HG02610 (cell line): Measurements from ENCODE around the gene KCNMA1.

Source experiments
- ATAC-seq: cut with Tn5 transposase; IDR thresholded peaks from one replicate; pipeline ENCODE4 v1.9.1; 2021; ENCODE audit warnings: mild to moderate bottlenecking, moderate library complexity; ENCODE audit not compliant: unreplicated experiment

Gene KCNMA1

GRCh38 chr10:77176232-77176631 is 461.4 kb downstream of the KCNMA1 start:
- ATAC-seq = no peak

DNA sequence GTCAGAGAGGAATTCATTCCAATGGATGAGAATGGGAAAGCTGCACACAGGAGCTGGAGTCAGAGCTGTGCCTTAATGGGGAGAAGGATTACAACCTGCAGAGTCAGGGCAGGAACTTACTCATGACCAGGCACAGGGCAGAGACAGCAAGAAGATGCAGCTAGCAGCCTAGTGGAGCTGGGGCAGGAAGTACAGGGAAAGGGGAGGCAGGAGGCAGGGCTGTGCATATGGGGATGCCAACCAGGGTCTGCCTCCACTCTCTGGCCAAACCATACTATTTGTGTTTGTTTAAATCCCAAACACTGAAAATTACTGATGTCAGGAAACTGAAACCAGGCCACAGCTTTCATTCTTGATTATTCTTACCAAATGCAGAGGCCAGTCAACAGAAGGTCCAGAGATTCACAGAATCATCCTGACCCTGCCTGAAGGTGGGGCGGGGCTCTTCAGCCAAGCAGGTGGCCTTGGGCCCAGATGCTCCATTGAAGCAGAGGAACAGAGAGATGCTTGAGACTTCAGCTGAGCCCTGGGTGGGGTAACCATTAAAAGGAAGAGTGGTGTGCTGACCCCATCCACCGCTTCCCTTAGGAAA is 461.9 kb downstream of the KCNMA1 start:
- ATAC-seq = no peak

DNA sequence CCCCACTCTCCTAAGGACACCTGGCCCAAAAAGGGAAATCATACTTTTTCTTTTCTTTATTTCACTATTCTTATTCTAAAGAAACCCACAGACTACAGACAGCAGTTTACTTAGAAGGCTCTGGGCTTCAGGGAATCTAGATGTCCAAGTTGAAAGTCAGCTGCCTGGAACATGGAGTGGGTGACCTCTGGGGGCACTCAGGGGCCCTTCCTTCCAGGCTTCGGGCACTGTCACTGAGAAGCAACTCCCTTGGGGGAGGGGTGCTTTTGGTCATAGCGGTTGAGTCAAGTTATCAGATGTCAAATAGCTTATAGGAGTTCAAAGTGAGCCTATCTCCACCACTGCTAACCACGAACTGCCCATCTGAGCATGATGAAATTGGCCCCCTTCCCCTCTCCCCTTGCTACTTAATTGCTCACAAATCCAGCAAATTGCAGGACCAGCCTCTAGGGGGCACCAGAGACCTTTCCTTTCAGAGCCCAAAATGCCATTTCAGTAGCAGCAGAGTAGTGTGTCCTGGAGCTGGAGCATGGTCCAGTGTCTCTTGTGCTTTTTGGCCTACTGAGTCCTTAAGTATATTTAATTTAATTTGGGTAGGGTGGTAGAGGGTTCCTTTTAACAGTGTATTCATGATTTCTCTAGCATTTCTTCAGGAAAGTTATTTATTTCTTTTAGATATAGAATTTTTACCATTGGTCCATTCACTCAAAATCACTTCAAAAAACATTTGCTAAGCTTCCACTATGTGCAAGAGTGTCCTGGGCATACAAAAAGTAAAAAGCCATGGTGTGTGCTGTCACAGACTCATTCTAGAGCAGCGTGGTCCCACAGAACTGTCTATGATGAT is 463.8 kb downstream of the KCNMA1 start:
- peak; percentile 70 for ATAC-seq

GRCh38 chr10:77172086-77172485 is 465.5 kb downstream of the KCNMA1 start:
- no peak for ATAC-seq

DNA sequence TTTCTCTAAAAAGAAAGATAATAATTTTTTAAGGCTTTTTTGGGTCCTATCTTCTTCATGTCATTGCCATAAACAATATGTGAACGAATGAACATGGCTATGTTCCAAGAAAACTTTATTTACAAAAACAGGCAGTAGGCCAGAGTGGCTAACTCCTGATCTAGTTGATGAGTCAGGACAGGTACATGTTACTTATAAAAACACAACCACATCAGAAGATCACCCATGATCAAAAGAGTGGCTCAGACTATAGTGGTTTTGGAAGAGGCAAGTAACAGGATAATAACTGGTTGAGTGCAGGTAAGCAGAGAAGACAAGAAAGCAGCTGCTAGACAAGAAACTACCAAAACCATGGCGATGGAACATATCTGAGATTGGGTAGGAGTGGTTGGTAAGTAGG is 468.7 kb downstream of the KCNMA1 start:
- no peak for ATAC-seq

GRCh38 chr10:77168161-77168560 is 469.4 kb downstream of the KCNMA1 start:
- ATAC-seq = no peak

DNA sequence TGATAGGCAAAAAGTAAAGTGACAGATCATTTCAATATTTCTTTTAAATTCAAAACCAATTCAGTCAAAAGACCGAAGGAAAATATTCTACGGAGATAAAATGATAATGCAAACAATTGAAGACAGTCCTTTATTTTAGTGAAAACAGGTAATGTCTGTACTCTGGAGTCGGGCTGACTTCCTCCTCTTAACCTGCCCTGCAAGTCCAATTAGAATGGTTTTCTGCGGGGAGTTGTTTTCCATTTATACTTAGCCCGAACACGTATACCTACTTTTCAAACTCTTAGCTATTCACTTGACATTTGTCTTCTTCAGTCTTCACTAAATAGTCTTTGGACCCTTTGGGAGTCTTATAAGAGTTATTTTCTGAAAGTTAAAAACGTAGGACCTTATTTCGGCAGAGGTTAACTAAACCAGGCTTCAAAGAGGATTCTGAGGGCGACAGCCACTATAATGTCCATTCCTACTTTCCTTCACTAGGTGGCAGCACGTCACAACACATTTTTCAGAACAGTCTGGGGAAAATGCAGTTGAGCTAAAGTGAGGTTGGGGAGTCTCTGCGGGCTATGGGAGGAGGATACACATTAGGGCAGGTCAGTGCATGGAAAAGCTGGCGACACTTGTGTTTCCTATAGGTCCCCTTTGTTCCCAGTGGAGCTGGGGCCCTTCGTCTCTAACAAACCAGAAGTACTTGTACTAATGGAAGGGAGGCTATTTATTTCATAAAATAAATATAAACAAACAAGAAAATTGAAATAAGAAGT is 472.0 kb downstream of the KCNMA1 start:
- peak; percentile 65 for ATAC-seq

DNA sequence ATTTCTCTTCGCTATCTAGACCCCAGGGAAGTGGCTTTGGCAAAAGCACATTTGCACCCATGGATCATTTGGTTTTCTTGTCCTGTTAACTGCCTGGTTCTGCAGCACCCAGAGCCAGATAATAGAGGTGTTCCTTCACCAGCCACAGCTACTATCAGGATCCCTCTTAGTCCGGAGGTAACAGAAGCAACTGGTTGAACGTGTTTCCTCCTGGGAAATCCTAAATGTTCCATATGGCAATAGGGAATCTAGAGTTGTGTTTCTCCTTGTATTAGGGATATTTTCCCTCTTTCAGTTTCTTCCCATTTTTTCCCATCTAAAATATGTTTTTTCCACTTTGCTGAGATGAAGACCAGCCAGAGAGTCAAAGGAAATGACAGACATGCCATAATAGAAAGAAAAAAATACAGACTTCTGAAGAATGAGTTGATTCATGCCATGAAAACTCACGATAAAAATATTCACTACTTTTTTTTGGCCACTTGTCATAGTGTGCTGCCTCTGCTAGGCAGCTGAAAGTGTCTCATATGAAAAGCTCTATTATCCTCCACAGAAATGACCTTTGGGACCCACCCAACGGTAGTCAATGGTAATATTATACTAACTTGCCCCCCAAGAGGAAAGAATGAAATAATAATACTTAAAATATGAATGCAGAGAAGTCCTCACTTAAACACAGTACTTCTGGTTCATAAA is 472.8 kb downstream of the KCNMA1 start:
- no peak for ATAC-seq

GRCh38 chr10:77163670-77164348 is 473.8 kb downstream of the KCNMA1 start:
- ATAC-seq = no peak

GRCh38 chr10:77162697-77163096 is 474.9 kb downstream of the KCNMA1 start:
- ATAC-seq = no peak

GRCh38 chr10:77160679-77161078 is 476.9 kb downstream of the KCNMA1 start:
- ATAC-seq = no peak

GRCh38 chr10:77159538-77160110 is 478.0 kb downstream of the KCNMA1 start:
- no peak for ATAC-seq

DNA sequence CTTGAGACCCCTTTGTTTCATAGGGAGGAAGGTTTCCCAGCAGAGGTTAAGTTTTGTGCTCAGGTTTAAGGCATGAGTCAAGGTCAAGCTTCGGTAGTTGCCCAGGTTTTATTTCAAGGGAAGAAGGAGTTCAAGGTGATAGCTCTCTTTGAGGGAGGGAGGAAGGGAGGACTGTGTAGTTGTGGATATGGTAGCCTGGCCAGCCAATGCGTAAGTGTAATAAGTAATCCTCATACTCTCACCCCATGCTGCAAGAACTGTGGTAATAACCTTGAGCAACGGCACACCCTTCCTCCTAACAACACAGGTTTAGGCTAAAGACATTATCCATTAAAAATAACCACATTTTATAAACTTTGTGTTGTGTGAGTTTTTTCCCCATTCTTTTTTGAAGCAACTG is 478.9 kb downstream of the KCNMA1 start:
- ATAC-seq = no peak

- ATAC-seq = no peak
Observed at GRCh38 chr10:77157248-77158019, 480.2 kb downstream of the KCNMA1 start.

DNA sequence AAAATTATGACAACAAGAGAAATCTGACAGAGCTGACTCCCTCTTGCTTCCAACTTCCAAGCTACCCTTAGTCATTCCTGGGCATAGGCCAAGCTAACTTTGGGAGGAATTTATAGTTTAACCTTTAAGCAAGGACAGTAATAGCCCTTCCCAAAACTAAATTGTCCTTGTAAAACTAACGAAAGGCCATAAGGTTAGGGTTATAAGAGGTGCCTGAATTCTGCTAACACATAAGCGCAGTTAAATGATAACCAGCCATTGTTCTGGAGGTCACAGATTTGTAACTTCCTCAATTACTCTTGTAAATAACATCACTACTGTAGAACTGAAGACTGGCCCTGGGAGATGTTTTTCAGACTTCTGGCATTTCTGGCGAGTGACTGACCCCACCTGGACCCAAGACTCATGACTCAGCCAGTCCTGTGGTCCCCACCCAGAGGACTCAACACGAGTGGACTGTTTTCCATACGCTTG is 481.2 kb downstream of the KCNMA1 start:
- no peak for ATAC-seq

DNA sequence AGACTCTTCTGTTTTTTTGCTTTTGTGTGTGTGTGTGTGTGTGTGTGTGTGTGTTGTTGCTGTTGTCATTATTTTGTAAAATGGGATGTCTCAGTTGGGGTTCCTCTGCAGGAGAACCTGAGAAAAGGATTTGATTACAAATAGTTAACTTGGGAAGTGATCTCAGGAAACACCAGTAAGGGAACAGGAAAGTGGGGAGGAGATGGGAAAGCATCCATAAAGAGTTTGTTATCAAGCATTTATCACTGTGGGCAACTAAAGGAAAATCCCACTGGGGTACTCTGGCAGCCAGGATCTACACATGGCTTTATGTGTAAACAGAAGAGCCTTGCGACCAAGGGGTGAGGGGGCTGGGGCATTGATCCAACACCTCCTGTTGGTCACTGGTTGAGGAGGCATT is 485.4 kb downstream of the KCNMA1 start:
- no peak for ATAC-seq

DNA sequence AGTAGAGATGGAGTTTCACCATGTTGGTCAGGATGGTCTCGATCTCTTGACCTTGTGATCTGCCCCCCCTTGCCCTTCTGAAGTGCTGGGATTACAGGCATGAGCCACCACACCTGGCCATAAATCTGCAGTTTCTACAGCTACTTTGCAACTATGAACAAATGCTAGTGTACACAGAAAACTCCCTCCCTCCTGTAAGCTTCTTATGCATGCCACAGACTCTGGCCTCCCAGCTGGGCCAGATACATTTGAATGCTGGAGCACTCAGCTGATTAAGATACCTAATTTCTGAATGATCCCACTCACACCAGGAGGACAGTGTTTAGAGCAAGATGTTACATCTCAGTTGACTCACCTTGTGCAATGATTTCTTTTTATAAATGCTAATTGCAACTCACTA is 486.2 kb downstream of the KCNMA1 start:
- no peak for ATAC-seq

- ATAC-seq = no peak
Observed at GRCh38 chr10:77149706-77150105, 487.9 kb downstream of the KCNMA1 start.

GRCh38 chr10:77149001-77149400 is 488.6 kb downstream of the KCNMA1 start:
- ATAC-seq = no peak
